OCI-LY7 (cell line): Measurements from ENCODE around the gene BCKDHB. TPM values are rescaled to one million over a fixed set of nuclear protein-coding genes. Genes with fewer than 3 reads are reported as not detected.
A peak's percentile ranks its signal among the peaks of the same experiment; 100 is the strongest.

ENCODE experiments used
- BruUV-seq: library from RNA; stranded (reverse); fragments of 400-500 nt; replicated peaks from 2 replicates; lab custom pipeline; 2021; lab: Mats Ljungman, UMichigan
- CTCF ChIA-PET: fragments of 300-600 bp; sonication (Branson Sonifier 250); formaldehyde crosslinking; loops from one replicate; lab custom pipeline; 2022; ENCODE audit warnings: antibody characterized with exemption; ENCODE audit not compliant: unreplicated experiment; lab: Charles Lee
- POLR2A ChIA-PET: fragments of 300-600 bp; sonication (Branson Sonifier 250); formaldehyde crosslinking; loops from one replicate; lab custom pipeline; 2022; ENCODE audit warnings: antibody characterized with exemption; lab: Charles Lee
- DNase-seq: peaks from one replicate; pipeline ENCODE4 v3.0.0-alpha.2; 2015; ENCODE audit warnings: low spot score
- H2AFZ ChIP-seq: fragments of 200-600 bp; sonication (generic), shearing (Covaris generic); 2 replicates; pipeline ENCODE4 v1.6.1; 2014; ENCODE audit warnings: mild to moderate bottlenecking, antibody characterized with exemption, low read length, moderate library complexity
- H3K27ac ChIP-seq: fragments of 200-600 bp; sonication (generic); 2 replicates; pipeline ENCODE4 v1.5.1; 2014; ENCODE audit warnings: mixed run types, low read depth, mild to moderate bottlenecking, moderate library complexity, low read length, inconsistent platforms; ENCODE audit not compliant: poor library complexity, severe bottlenecking
- H3K36me3 ChIP-seq: fragments of 200-600 bp; sonication (generic); 2 replicates; pipeline ENCODE4 v1.6.1; 2014; ENCODE audit warnings: mild to moderate bottlenecking, antibody characterized with exemption, low read length, moderate library complexity, mixed read lengths; ENCODE audit not compliant: insufficient read depth
- H3K4me1 ChIP-seq: fragments of 200-600 bp; sonication (generic); 2 replicates; pipeline ENCODE4 v1.5.1; 2014; ENCODE audit warnings: mild to moderate bottlenecking, low read length; ENCODE audit not compliant: insufficient read depth, poor library complexity, severe bottlenecking
- H3K4me2 ChIP-seq: fragments of 200-600 bp; sonication (generic); 2 replicates; pipeline ENCODE4 v1.6.1; 2014; ENCODE audit warnings: mild to moderate bottlenecking, low read length
- H3K4me3 ChIP-seq: fragments of 200-600 bp; sonication (generic); 2 replicates; pipeline ENCODE4 v1.5.1; 2014; ENCODE audit warnings: mild to moderate bottlenecking, low read depth, low read length; ENCODE audit not compliant: poor library complexity, severe bottlenecking
- H3K79me2 ChIP-seq: fragments of 200-600 bp; sonication (generic); 2 replicates; pipeline ENCODE4 v1.6.1; 2016; ENCODE audit warnings: low read depth, mild to moderate bottlenecking, low read length, moderate library complexity, mixed read lengths; ENCODE audit not compliant: insufficient read depth
- H3K9me2 ChIP-seq: fragments of 200-600 bp; sonication (generic); 2 replicates; pipeline ENCODE4 v1.6.1; 2016; ENCODE audit warnings: mild to moderate bottlenecking, low read length, mixed read lengths; ENCODE audit not compliant: insufficient read depth
- H3K9me3 ChIP-seq: fragments of 200-600 bp; sonication (generic); 2 replicates; pipeline ENCODE4 v1.6.1; 2014; ENCODE audit warnings: mild to moderate bottlenecking, mixed run types, low read length, mixed read lengths
- H4K20me1 ChIP-seq: fragments of 200-600 bp; sonication (generic); 2 replicates; pipeline ENCODE4 v1.6.1; 2014; ENCODE audit warnings: mild to moderate bottlenecking, antibody characterized with exemption, low read length, moderate library complexity, mixed read lengths; ENCODE audit not compliant: insufficient read depth
- CTCF ChIP-seq: fragments of 200-600 bp; sonication (generic); conservative IDR thresholded peaks from 2 replicates; pipeline ENCODE4 v1.5.1; 2014; ENCODE audit warnings: mild to moderate bottlenecking, antibody characterized with exemption, low read length, moderate library complexity, mixed read lengths
- EZH2phosphoT487 ChIP-seq: fragments of 200-600 bp; sonication (generic); IDR thresholded peaks from 2 replicates; pipeline ENCODE4 v1.6.1; 2018; ENCODE audit warnings: low read depth, borderline replicate concordance, mild to moderate bottlenecking, mixed run types, antibody characterized with exemption, low read length, moderate library complexity, mixed read lengths
- intact Hi-C: fragments of 100-400 bp; cut with micrococcal nuclease; formaldehyde crosslinking; loops from one replicate; pipeline ENCODE4 v1.10.0; 2022; ENCODE audit not compliant: unreplicated experiment
- total RNA-seq, 2 experiments: library from RNA; depleted of rRNA in 1 of 2; stranded (reverse); fragments of >200 nt in 1 of 2; shearing (Covaris generic) in 1 of 2; gene quantifications; 2 replicates each; pipeline ENCODE4 v1.2.3, GENCODE V29; 2014 to 2022

BCKDHB gene
- total RNA-seq, 2 experiments from 2014 or later = 25.7 to 30.3 TPM

- Histone ChIP-seq H3K4me1 (no peaks in the 10 kb centered on the region), H3K4me2 (no peak overlapping the region), H2AFZ (no peak overlapping the region), H3K27ac (no peak overlapping the region), H3K4me3 (no peak overlapping the region), H3K9me2 (no peaks in the 10 kb centered on the region), H3K36me3 (peaks cover 8% of the 10 kb centered on the region), H3K9me3 (no peaks in the 10 kb centered on the region), H3K79me2 (no peaks in the 10 kb centered on the region), H4K20me1 (no peaks in the 10 kb centered on the region)
- no peak for DNase-seq
- ChIA-PET CTCF (no interaction called here), POLR2A (interaction anchor here (1.1 to 1.3 kb wide), 3 partner anchors 11 to 80 kb away, joined by 3 read pairs; partner anchors contain the start of gene BCKDHB)
- BruUV-seq = no TSS peak
- intact Hi-C loops = no loop called here
- TF ChIP-seq EZH2phosphoT487 = no peak
- no peak for TF ChIP-seq CTCF
Observed at GRCh38 chr6:80126657-80127345, 20.3 kb downstream of the BCKDHB start.

- CTCF ChIA-PET = no interaction called here
- peaks cover 15% of the 10 kb centered on the region for H3K36me3 ChIP-seq
- no peak overlapping the region for H3K27ac ChIP-seq
- no peaks in the 10 kb centered on the region for H4K20me1 ChIP-seq
- POLR2A ChIA-PET = no interaction called here
- no peaks in the 10 kb centered on the region for H3K9me2 ChIP-seq
- no peak overlapping the region for H3K4me3 ChIP-seq
- no peaks in the 10 kb centered on the region for H3K4me1 ChIP-seq
- H2AFZ ChIP-seq = no peak overlapping the region
- DNase-seq = no peak
- H3K9me3 ChIP-seq = no peaks in the 10 kb centered on the region
- no peak overlapping the region for H3K4me2 ChIP-seq
- no peaks in the 10 kb centered on the region for H3K79me2 ChIP-seq
- intact Hi-C loops = no loop called here
- no TSS peak for BruUV-seq
- TF ChIP-seq CTCF = no peak
Observed at GRCh38 chr6:80129485-80129884, 23.0 kb downstream of the BCKDHB start.

GRCh38 chr6:80133020-80133419, 26.5 kb downstream of the BCKDHB start:
- Histone ChIP-seq H3K36me3 (peaks cover 15% of the 10 kb centered on the region), H2AFZ (no peak overlapping the region), H3K4me2 (no peak overlapping the region), H3K9me3 (no peaks in the 10 kb centered on the region), H4K20me1 (no peaks in the 10 kb centered on the region), H3K27ac (no peak overlapping the region), H3K4me3 (no peak overlapping the region), H3K9me2 (no peaks in the 10 kb centered on the region), H3K4me1 (no peaks in the 10 kb centered on the region), H3K79me2 (no peaks in the 10 kb centered on the region)
- peak; percentile 8 for DNase-seq
- TF ChIP-seq CTCF = 0 out of 2 replicates have a peak, but pooled peaks have one; percentile 34
- TF ChIP-seq EZH2phosphoT487 = no peak
- ChIA-PET POLR2A (interaction anchor here (0.9 to 1.0 kb wide), 2 partner anchors 19 to 32 kb away, joined by 3 read pairs; no protein-coding TSS in a partner anchor), CTCF (no interaction called here)
- BruUV-seq = no TSS peak
- intact Hi-C loops = no loop called here
